ENCODE data around the gene PLAGL2. TPM values are rescaled to one million over a fixed set of nuclear protein-coding genes. Genes with fewer than 3 reads are reported as not detected.

The PLAGL2 gene
- total and polyA plus RNA-seq, 4 donors: 1.3 to 7.2 (median 1.6) TPM

DNA sequence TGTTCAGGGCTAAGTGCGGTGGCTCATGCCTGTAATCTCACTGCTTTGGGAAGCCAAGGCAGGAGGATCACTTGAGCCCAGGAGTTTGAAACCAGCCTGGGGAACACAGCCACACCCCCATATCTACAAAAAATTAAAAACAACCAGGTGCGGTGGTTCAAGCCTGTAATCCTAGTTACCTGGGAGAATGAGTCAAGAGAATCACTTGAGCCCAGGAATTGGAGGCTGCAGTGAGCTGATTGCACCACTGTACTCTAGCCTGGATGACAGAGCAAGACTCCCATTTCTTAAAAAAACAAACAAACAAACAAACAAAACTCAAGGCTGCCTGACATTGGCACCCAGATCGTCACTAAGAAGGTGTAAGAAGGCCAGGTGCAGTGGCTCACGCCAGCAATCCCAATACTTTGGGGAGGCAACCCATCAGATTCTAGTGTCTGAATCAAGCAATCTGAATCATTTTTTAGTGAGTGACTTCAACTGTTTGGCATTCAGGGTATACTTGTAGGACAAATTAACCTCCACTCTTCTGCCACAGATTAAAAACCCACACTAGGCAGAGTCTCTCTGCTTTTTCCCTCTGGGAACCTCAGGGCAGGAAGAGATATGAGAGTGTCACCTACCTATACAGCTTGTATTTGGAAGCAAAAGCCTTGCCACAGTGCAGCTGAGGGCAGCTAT lies 6.1 kb downstream of the PLAGL2 start:
- WGBS: 92% methylated on average over 4 of the region's 4 CpGs
- H3K9ac ChIP-seq (ENCODE audit: low read depth in 1 of 2, low read length in 2 of 2): no peak overlapping the region
- no peak overlapping the region for H3K27ac ChIP-seq (ENCODE audit: low read depth in 1 of 2, low read length in 2 of 2)
- no peak for DNase-seq (ENCODE audit: low spot score)
- H3K36me3 ChIP-seq (ENCODE audit: control insufficient read depth in 4 of 4, insufficient read depth in 3 of 4, low read depth in 1 of 4, low read length in 3 of 4): peaks cover 5 to 29% (median 15%) of the 10 kb centered on the region in 4 donors
- no peaks in the 10 kb centered on the region for H3K27me3 ChIP-seq (ENCODE audit: control insufficient read depth in 4 of 4, insufficient read depth in 4 of 4, low read length in 3 of 4)
- H3K9me3 ChIP-seq (ENCODE audit: control insufficient read depth in 4 of 4, low read length in 3 of 4): no peaks in the 10 kb centered on the region
- peaks cover 3 to 39% (median 27%) of the 10 kb centered on the region in 4 donors for H3K4me1 ChIP-seq (ENCODE audit: control insufficient read depth in 4 of 4, insufficient read depth in 4 of 4, low read length in 3 of 4)
- TF ChIP-seq, protein P1, sequence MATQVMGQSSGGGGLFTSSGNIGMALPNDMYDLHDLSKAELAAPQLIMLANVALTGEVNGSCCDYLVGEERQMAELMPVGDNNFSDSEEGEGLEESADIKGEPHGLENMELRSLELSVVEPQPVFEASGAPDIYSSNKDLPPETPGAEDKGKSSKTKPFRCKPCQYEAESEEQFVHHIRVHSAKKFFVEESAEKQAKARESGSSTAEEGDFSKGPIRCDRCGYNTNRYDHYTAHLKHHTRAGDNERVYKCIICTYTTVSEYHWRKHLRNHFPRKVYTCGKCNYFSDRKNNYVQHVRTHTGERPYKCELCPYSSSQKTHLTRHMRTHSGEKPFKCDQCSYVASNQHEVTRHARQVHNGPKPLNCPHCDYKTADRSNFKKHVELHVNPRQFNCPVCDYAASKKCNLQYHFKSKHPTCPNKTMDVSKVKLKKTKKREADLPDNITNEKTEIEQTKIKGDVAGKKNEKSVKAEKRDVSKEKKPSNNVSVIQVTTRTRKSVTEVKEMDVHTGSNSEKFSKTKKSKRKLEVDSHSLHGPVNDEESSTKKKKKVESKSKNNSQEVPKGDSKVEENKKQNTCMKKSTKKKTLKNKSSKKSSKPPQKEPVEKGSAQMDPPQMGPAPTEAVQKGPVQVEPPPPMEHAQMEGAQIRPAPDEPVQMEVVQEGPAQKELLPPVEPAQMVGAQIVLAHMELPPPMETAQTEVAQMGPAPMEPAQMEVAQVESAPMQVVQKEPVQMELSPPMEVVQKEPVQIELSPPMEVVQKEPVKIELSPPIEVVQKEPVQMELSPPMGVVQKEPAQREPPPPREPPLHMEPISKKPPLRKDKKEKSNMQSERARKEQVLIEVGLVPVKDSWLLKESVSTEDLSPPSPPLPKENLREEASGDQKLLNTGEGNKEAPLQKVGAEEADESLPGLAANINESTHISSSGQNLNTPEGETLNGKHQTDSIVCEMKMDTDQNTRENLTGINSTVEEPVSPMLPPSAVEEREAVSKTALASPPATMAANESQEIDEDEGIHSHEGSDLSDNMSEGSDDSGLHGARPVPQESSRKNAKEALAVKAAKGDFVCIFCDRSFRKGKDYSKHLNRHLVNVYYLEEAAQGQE (IDR thresholded peaks at IDR 0.05): no peak
- no peak overlapping the region for H3K4me3 ChIP-seq (ENCODE audit: low read depth in 1 of 3, low read length in 3 of 3)

DNA sequence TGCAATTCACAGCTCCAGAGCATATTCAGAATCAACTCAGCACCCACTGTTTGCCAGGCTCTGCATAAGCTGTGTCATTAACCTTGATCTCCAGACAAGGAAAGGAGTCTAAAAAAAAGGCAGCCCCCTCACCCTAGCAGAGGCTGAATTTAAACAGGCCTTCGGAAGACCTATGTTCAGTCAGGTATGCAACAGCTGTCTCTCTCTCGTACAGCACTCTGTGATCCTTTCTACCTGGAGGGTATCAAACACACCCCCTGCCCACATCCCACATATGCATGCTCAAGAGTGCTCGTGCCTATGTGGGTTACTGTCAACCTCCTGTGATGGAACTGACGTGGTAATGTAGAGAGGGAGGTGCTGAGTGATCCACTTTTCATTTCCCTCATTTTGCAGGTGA lies 8.5 kb downstream of the PLAGL2 start:
- DNase-seq (ENCODE audit: low spot score): no peak
- Histone ChIP-seq H3K4me3 (ENCODE audit: low read depth in 1 of 3, low read length in 3 of 3) (no peak overlapping the region), H3K9ac (ENCODE audit: low read depth in 1 of 2, low read length in 2 of 2) (no peak overlapping the region), H3K9me3 (ENCODE audit: control insufficient read depth in 4 of 4, low read length in 3 of 4) (no peaks in the 10 kb centered on the region), H3K27me3 (ENCODE audit: control insufficient read depth in 4 of 4, insufficient read depth in 4 of 4, low read length in 3 of 4) (no peaks in the 10 kb centered on the region), H3K4me1 (ENCODE audit: control insufficient read depth in 4 of 4, insufficient read depth in 4 of 4, low read length in 3 of 4) (peaks cover 6 to 32% (median 17%) of the 10 kb centered on the region in 4 donors), H3K27ac (ENCODE audit: low read depth in 1 of 2, low read length in 2 of 2) (no peak overlapping the region), H3K36me3 (ENCODE audit: control insufficient read depth in 4 of 4, insufficient read depth in 3 of 4, low read depth in 1 of 4, low read length in 3 of 4) (peaks cover 5 to 32% (median 16%) of the 10 kb centered on the region in 4 donors)
- TF ChIP-seq, protein P2, sequence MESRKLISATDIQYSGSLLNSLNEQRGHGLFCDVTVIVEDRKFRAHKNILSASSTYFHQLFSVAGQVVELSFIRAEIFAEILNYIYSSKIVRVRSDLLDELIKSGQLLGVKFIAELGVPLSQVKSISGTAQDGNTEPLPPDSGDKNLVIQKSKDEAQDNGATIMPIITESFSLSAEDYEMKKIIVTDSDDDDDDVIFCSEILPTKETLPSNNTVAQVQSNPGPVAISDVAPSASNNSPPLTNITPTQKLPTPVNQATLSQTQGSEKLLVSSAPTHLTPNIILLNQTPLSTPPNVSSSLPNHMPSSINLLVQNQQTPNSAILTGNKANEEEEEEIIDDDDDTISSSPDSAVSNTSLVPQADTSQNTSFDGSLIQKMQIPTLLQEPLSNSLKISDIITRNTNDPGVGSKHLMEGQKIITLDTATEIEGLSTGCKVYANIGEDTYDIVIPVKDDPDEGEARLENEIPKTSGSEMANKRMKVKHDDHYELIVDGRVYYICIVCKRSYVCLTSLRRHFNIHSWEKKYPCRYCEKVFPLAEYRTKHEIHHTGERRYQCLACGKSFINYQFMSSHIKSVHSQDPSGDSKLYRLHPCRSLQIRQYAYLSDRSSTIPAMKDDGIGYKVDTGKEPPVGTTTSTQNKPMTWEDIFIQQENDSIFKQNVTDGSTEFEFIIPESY (IDR thresholded peaks at IDR 0.05): no peak
- TF ChIP-seq TAF1 (conservative IDR thresholded peaks at IDR 0.05) (no peak), HNF4G (IDR thresholded peaks at IDR 0.05) (no peak), YY1 (IDR thresholded peaks at IDR 0.05) (no peak), FOXA1 (IDR thresholded peaks at IDR 0.05) (no peak), FOXA2 (IDR thresholded peaks at IDR 0.05) (no peak), GABPA (IDR thresholded peaks at IDR 0.05 in 1 of 2, conservative IDR thresholded peaks at IDR 0.05 in 1 of 2) (no peak), HNF4A (conservative IDR thresholded peaks at IDR 0.05) (no peak), JUND (IDR thresholded peaks at IDR 0.05) (no peak), SP1 (IDR thresholded peaks at IDR 0.05) (no peak), RXRA (IDR thresholded peaks at IDR 0.05) (no peak), RAD21 (IDR thresholded peaks at IDR 0.05) (no peak), EGR1 (IDR thresholded peaks at IDR 0.05; ENCODE audit: low read depth in 2 of 2) (no peak), NR2F2 (IDR thresholded peaks at IDR 0.05) (no peak)
- TF ChIP-seq, protein P1 (IDR thresholded peaks at IDR 0.05): no peak
- TF ChIP-seq, protein P3, sequence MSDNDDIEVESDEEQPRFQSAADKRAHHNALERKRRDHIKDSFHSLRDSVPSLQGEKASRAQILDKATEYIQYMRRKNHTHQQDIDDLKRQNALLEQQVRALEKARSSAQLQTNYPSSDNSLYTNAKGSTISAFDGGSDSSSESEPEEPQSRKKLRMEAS (IDR thresholded peaks at IDR 0.05): no peak
- TF ChIP-seq, protein P4, sequence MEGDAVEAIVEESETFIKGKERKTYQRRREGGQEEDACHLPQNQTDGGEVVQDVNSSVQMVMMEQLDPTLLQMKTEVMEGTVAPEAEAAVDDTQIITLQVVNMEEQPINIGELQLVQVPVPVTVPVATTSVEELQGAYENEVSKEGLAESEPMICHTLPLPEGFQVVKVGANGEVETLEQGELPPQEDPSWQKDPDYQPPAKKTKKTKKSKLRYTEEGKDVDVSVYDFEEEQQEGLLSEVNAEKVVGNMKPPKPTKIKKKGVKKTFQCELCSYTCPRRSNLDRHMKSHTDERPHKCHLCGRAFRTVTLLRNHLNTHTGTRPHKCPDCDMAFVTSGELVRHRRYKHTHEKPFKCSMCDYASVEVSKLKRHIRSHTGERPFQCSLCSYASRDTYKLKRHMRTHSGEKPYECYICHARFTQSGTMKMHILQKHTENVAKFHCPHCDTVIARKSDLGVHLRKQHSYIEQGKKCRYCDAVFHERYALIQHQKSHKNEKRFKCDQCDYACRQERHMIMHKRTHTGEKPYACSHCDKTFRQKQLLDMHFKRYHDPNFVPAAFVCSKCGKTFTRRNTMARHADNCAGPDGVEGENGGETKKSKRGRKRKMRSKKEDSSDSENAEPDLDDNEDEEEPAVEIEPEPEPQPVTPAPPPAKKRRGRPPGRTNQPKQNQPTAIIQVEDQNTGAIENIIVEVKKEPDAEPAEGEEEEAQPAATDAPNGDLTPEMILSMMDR (IDR thresholded peaks at IDR 0.05; ENCODE audit: low read depth, low read length, missing input control): no peak
- TF ChIP-seq, protein P5, sequence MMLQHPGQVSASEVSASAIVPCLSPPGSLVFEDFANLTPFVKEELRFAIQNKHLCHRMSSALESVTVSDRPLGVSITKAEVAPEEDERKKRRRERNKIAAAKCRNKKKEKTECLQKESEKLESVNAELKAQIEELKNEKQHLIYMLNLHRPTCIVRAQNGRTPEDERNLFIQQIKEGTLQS (IDR thresholded peaks at IDR 0.05): no peak
- 92% methylated on average over 4 of the region's 4 CpGs for whole genome bisulfite sequencing
